Neuron (in vitro differentiated cells): ENCODE measurements around the gene BTBD9.

Source experiments
- H2AFZ ChIP-seq: one replicate; pipeline ENCODE4 v1.6.1; 2013; ENCODE audit warnings: low read depth, mild to moderate bottlenecking, inconsistent platforms, low read length, moderate library complexity
- H3K27me3 ChIP-seq: one replicate; pipeline ENCODE4 v1.6.1; 2013; ENCODE audit warnings: low read length; ENCODE audit not compliant: insufficient read depth
- H3K36me3 ChIP-seq: one replicate; pipeline ENCODE4 v1.6.1; 2013; ENCODE audit warnings: low read length; ENCODE audit not compliant: insufficient read depth
- H3K4me1 ChIP-seq: one replicate; pipeline ENCODE4 v1.6.1; 2013; ENCODE audit warnings: low read length; ENCODE audit not compliant: insufficient read depth
- H3K4me3 ChIP-seq: 2 replicates; pipeline ENCODE4 v1.5.1; 2013; ENCODE audit warnings: mild to moderate bottlenecking, low read length, moderate library complexity
- H3K9me3 ChIP-seq: one replicate; pipeline ENCODE4 v1.6.1; 2013; ENCODE audit warnings: low read length

Gene BTBD9

DNA sequence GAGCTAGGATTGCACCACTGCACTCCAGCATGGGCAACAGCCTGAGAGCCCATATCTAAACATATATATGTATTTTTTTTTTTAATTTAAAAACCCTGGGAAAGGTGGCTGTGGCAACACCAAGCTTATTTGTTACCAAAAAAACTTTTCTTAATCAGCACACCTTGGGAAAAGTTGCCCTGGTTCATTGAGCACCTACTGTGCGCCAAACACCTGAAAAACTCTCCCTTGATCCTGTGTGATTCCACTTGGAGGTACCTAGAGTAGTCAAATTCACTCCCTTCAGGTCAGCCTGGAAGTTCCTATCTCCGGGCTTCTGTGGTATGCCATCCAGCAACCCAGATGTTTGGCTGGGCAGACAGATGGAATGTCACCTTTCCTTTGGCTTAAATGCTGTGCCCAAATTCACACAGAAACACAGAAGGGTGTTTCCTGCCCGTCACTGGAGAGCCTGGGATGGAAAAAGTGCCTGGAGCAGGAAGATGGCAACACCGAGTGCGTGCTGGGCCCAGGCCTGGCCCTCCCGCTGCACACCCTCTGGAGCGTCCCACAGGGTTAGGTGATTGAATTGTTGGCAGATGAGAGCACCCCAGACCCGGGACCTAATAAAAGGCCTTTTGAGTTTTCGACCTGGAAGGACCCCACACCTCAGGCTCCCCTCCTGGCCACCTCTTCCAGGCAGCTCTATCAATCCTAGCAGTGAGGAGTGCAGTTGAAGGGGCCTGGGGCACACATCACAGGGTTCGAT, 482.7 kb downstream of the BTBD9 start:
- peaks cover 5% of the 10 kb centered on the region for H3K9me3 ChIP-seq
- no peak overlapping the region for H3K4me3 ChIP-seq
- no peaks in the 10 kb centered on the region for H3K27me3 ChIP-seq
- no peaks in the 10 kb centered on the region for H3K4me1 ChIP-seq
- no peak overlapping the region for H2AFZ ChIP-seq
- H3K36me3 ChIP-seq: peaks cover 8% of the 10 kb centered on the region

DNA sequence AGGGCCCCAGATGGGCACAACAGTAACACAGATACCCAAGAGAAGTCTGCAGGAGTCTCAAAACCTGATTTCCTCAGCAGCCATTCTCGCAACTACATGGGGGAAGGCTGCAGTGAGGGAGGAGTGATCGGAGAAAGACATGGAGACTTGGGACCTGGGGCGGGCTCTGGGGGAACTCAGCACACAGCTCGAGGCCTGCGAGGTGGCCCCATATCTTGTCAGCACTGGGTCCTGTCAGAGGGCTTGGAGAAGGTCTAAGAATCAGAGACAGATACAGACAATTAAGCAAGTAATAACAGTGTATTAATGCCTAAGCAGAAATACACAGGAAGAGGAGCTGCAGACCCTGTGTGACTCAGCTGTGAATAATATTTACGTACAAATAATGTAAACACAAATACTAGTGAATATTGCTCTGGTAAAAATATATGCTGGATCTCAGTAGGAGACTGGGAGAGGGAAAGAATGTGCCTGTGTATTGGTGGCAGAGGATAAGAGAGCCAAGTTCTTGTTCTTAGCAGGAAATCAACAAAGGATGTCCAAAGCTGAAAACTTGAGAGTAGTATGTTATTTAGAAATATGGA, 484.0 kb downstream of the BTBD9 start:
- H3K36me3 ChIP-seq: peaks cover 8% of the 10 kb centered on the region
- H3K27me3 ChIP-seq: no peaks in the 10 kb centered on the region
- no peak overlapping the region for H3K4me3 ChIP-seq
- H2AFZ ChIP-seq: no peak overlapping the region
- H3K4me1 ChIP-seq: no peaks in the 10 kb centered on the region
- peaks cover 3% of the 10 kb centered on the region for H3K9me3 ChIP-seq

DNA sequence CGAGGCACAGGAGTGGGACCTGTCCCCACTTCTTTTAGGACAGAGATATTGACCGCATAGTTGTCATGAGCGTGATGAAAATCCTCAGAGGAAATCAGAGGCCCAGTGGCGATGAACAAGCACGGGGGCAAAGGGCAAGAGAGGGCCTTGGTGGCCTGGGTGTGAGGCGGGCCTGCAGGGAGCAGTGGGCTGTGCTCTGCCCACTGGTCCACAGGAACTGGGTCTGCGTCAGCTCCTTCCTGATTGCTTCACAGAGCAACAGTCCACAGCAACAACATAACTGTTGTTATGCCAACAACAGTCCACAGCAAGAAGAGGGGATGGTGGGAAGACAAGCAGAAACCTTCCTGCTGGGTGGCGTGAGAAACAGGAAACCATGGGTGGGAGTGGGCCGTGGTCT, 484.6 kb downstream of the BTBD9 start:
- Histone ChIP-seq H2AFZ (no peak overlapping the region), H3K4me3 (no peak overlapping the region), H3K4me1 (no peaks in the 10 kb centered on the region), H3K9me3 (no peaks in the 10 kb centered on the region), H3K36me3 (peaks cover 8% of the 10 kb centered on the region), H3K27me3 (no peaks in the 10 kb centered on the region)

DNA sequence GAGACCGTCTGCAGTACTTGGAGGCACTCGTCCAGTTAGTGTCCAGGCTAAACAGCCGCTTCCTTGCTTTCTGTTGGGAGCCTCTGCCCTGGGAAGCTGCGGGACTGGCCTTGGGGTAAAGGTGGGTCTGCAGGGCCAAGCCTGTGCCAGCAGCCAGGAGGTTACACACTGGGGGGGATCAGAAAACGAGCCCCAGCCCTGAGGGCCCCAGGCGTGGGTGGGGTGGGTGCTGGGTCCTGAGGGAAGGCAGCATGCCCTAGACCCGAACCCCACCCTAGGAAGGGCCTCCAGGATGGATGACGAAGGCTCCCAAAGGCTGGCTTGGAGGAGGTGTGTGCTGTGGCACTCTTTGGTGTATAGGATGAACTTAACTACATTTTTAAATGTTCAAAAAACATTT, 485.0 kb downstream of the BTBD9 start:
- Histone ChIP-seq H3K4me3 (no peak overlapping the region), H3K27me3 (no peaks in the 10 kb centered on the region), H3K4me1 (peaks cover 1% of the 10 kb centered on the region), H3K36me3 (peaks cover 8% of the 10 kb centered on the region), H2AFZ (no peak overlapping the region), H3K9me3 (no peaks in the 10 kb centered on the region)

DNA sequence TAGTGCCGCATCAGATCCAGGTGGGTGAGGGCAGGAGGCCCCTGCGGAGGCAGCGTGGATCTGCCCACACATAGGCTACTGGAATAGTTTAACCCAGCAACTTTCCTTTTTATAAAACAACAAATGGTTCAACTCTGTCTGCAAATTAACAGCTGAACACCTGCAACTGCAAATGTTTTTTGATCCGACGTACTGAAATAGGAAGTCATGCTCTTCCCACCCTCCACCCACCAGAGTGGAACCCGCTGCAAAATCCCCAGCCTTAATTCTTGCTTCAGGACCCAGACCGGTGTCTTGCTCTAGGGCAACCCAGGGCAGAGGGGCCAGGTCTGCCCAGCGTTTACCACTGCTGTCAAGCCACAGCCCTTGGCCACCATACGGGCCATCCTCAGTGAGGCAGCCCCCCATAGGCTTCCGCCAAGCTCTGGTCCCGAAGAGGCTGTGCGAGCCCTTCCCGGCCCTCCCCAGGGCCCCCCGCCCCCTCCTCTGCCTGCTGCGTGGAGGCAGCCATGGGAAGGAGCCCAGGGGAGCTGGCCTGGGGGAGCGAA, 485.9 kb downstream of the BTBD9 start:
- Histone ChIP-seq H3K27me3 (no peaks in the 10 kb centered on the region), H3K4me1 (peaks cover 9% of the 10 kb centered on the region), H3K4me3 (no peak overlapping the region), H3K9me3 (no peaks in the 10 kb centered on the region), H3K36me3 (peaks cover 8% of the 10 kb centered on the region), H2AFZ (no peak overlapping the region)

DNA sequence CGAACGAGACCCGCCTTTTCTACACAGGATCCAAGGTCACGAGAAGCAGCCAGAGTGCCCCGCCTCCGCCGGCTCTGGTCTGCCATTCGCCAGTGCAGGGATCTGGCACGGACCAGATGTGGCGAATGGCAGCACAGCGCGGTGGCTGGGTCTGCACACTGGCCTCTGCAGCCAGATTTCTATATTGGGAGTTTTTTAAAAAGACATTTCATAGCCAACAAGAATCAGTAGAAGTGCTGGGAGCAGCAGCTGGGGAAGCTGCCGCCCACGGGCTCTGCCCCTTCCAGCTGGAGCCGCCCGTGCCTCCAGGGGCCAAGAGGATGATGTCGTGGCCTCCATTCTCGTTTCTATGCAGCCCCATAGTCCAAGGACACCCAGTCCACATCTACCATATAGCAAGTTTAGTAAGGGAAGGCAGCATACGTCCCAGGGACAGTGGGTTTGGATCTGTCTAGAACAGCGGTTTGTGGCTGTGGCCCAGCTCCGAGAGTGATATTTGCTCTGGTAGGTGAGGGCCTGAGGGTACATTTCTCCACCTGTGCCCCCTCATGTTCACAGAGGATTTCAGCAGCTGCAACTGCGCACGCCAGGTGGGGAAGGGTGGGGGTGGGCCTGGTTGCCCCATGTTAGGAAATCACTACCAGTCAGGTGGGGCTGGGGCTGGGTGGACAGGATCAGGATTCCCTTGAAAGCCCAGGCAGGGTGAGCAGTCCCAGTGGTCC, 486.5 kb downstream of the BTBD9 start:
- no peak overlapping the region for H3K4me3 ChIP-seq
- no peaks in the 10 kb centered on the region for H3K9me3 ChIP-seq
- no peak overlapping the region for H2AFZ ChIP-seq
- peaks cover 8% of the 10 kb centered on the region for H3K36me3 ChIP-seq
- H3K4me1 ChIP-seq: peaks cover 14% of the 10 kb centered on the region
- no peaks in the 10 kb centered on the region for H3K27me3 ChIP-seq

DNA sequence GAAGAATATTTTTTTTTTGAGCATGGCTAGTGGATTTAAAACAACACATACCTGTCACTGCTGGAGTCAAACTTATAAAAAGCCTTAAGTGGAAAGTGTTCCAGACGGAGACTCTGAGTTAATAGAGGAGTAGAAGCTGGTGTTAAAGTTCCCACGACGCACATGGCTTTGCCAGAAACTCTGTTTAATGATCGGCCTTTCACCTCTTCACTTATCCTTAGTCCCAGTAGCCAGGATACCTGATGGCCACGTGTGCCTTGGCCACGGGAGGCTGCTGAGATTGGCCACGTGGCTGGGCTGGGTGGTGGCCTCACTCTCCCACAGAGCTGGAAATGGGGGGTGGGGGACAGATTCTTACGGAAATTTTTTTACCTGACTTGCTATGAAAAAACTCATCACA, 487.1 kb downstream of the BTBD9 start:
- H3K4me3 ChIP-seq: no peak overlapping the region
- H3K9me3 ChIP-seq: no peaks in the 10 kb centered on the region
- H3K27me3 ChIP-seq: no peaks in the 10 kb centered on the region
- H3K4me1 ChIP-seq: peaks cover 14% of the 10 kb centered on the region
- no peak overlapping the region for H2AFZ ChIP-seq
- peaks cover 8% of the 10 kb centered on the region for H3K36me3 ChIP-seq

DNA sequence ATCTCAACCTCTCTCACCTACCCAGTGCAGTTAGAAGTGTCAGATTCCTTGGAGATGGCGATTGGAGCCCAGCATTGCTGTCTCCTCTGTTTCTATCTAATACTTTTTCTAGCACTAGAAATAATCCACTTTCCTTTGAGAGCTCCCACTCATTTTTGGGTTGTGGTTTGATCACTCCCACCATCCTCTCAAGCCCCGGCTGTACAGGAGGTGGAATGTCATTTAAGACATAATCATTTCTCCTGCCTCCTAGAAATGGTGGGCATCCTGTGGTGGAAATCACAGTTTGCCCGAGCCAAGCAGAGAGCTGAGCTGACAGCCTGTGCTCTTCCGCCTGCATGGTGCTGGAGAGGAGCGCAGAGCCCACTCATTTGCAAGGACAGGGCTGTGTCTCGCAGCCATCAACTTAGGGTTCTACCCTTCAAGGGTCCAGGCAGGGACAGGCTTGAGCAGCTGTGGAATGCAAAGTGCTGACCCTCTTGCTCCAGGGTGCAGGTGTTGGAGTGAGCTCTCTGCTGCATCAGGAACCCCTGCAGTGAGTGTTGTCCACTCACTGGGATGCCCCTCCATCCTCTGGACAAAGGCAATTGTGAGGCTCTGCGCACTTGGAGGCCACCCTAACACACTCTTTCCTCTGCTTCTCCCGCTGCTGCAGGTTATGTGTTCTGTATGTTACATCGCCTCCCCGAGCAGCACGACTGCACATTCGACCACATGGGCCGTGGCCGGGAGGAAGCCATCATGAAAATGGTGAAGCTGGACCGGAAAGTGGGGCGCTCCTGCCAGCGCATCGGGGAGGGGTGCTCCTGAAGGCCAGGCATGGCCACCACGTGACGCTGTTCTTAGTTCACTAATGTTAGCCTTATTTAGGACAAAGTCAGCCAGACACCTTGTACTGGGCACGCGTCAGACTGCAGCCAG, 487.9 kb downstream of the BTBD9 start:
- H3K4me3 ChIP-seq: no peak overlapping the region
- H3K36me3 ChIP-seq: peaks cover 6% of the 10 kb centered on the region
- no peaks in the 10 kb centered on the region for H3K27me3 ChIP-seq
- H3K4me1 ChIP-seq: peaks cover 15% of the 10 kb centered on the region
- no peak overlapping the region for H2AFZ ChIP-seq
- H3K9me3 ChIP-seq: no peaks in the 10 kb centered on the region

DNA sequence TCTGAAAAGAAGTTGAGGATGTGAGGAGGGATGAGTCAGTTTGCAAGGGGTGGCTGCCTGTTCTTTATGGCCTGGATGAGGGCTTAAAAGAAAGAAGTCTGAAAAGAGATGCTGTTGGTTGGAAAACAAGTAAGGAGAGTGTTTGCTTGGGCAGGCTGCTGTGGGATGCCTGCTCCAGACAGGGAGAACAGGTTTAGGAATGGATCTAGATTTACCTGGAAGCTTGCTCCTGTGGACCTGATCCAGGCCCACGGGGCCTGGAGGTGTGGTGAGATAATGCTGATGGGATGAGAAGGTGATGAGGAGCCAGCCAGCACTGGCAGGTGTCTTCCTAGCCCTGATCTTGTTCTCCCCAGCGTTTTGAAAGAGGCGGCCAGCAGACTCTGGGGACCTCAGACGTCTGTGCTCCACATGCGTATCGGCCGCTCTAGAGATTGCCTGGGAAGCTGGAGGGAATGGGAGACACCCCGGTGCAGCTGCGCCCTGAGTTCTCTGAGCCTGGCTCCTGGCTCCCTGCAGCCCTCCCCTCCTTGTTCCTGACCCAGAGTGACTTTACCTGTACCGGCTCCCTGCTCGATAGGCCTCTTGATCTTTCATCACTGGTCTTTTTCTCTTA, 488.9 kb downstream of the BTBD9 start:
- no peaks in the 10 kb centered on the region for H3K9me3 ChIP-seq
- H3K4me3 ChIP-seq: no peak overlapping the region
- no peaks in the 10 kb centered on the region for H3K27me3 ChIP-seq
- H2AFZ ChIP-seq: no peak overlapping the region
- peaks cover 16% of the 10 kb centered on the region for H3K4me1 ChIP-seq
- H3K36me3 ChIP-seq: peaks cover 6% of the 10 kb centered on the region

DNA sequence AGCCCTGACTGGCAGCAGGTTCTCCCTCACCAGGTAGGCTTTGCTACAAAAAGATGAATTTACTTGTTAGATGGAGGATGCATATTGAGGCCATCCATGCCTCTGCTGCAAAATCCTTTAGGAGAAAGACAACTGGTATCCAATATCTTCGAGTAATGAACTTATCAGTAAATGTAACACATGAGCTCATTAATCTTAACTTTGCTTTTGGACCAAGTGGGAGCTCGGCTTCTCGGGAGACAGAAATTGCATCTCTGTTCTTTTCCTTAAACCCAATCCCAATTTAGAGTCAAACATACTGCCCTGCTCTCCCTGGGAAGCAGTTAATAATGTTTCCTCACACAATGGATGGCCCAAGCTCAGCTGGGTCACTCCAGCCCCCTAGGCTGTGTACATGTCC, 489.7 kb downstream of the BTBD9 start:
- Histone ChIP-seq H3K36me3 (peaks cover 6% of the 10 kb centered on the region), H3K4me1 (peaks cover 16% of the 10 kb centered on the region), H3K9me3 (no peaks in the 10 kb centered on the region), H3K4me3 (no peak overlapping the region), H3K27me3 (no peaks in the 10 kb centered on the region), H2AFZ (no peak overlapping the region)

DNA sequence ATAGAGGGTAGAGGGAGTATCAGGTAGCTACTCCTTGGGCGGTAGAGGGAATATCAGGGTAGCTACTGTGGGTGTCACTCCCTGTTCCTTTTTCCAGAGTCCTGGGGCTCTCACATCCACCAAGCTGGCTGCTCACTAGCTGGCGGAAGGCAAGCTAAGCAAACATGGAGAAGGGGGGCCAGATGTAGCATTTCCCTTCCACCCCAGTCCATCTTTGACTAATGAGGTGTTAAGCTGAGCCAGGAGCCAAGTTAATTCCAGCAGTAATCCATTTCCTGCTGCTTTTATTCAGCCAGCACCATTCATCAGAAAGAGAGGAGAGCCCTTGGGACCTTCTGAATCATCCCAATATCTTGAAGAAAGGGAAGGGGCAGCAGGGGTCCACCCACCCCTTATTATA, 490.2 kb downstream of the BTBD9 start:
- Histone ChIP-seq H3K9me3 (no peaks in the 10 kb centered on the region), H3K27me3 (no peaks in the 10 kb centered on the region), H2AFZ (no peak overlapping the region), H3K4me3 (no peak overlapping the region), H3K4me1 (peaks cover 16% of the 10 kb centered on the region), H3K36me3 (peaks cover 6% of the 10 kb centered on the region)

DNA sequence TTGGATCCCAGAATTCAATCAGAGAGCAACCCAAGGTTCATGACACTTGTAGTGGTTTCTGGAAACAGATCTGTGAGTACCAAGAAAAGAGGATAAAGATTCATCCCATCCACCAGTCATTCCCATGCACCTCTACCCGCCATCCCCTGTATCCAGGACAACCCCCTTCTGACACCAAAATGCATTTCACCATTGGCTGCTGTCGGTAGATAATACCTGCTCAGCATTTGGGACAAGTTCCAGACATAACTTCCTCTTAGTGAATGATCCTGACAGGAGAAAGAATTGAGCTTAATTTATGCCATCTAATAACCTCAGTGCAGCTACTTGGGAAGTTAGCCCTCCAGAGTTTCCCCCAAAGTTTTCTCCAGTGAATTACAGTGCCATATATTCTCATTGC, 491.1 kb downstream of the BTBD9 start:
- Histone ChIP-seq H3K27me3 (no peaks in the 10 kb centered on the region), H3K4me1 (peaks cover 16% of the 10 kb centered on the region), H2AFZ (no peak overlapping the region), H3K9me3 (no peaks in the 10 kb centered on the region), H3K36me3 (peaks cover 6% of the 10 kb centered on the region), H3K4me3 (no peak overlapping the region)
